HepG2 (cell line): ENCODE data around the gene HAS3. TPM values are rescaled to one million over a fixed set of nuclear protein-coding genes. Genes with fewer than 3 reads are reported as not detected.

Experiments
- FOXA3 ChIP-seq: IDR thresholded peaks from 2 replicates; pipeline ENCODE4 v1.6.1; 2016; ENCODE audit warnings: missing genetic modification reagents, missing compliant biosample characterization
- FOXM1 ChIP-seq: sonication (generic); formaldehyde crosslinking; IDR thresholded peaks from 2 replicates; pipeline ENCODE4 v1.5.0; 2020; ENCODE audit warnings: missing genetic modification reagents
- FOXO1 ChIP-seq: sonication (generic); formaldehyde crosslinking; IDR thresholded peaks from 2 replicates; pipeline ENCODE4 v1.4.0; 2020; ENCODE audit warnings: missing genetic modification reagents
- HMG20A ChIP-seq: IDR thresholded peaks from 2 replicates; pipeline ENCODE4 v1.6.1; 2016; ENCODE audit warnings: borderline replicate concordance
- HOXD1 ChIP-seq: sonication (generic); formaldehyde crosslinking; IDR thresholded peaks from 2 replicates; pipeline ENCODE4 v1.5.0; 2020; ENCODE audit warnings: missing genetic modification reagents
- KDM5A ChIP-seq: fragments of 200-600 bp; sonication (generic); IDR thresholded peaks from 2 replicates; pipeline ENCODE4 v1.7.0; 2018; ENCODE audit warnings: antibody characterized with exemption, mild to moderate bottlenecking, low read length, borderline replicate concordance
- MEIS1 ChIP-seq: sonication (generic); formaldehyde crosslinking; IDR thresholded peaks from 2 replicates; pipeline ENCODE4 v1.9.0; 2021; ENCODE audit warnings: mild to moderate bottlenecking, missing genetic modification reagents, moderate library complexity, borderline replicate concordance
- MTA1 ChIP-seq: sonication (generic); formaldehyde crosslinking; IDR thresholded peaks from 2 replicates; pipeline ENCODE4 v1.4.0; 2020; ENCODE audit warnings: missing genetic modification reagents, mild to moderate bottlenecking, borderline replicate concordance
- POLR2A ChIP-seq, 2 experiments: IDR thresholded peaks; 2 replicates each; pipeline ENCODE4 v1.6.1; 2011; ENCODE audit warnings: low read depth in 2 of 2, low read length in 2 of 2, mild to moderate bottlenecking in 1 of 2, moderate library complexity in 1 of 2; ENCODE audit not compliant: insufficient read depth in 1 of 2
- SAFB2 ChIP-seq: sonication (generic); formaldehyde crosslinking; IDR thresholded peaks from 2 replicates; pipeline ENCODE4 v1.5.1; 2020; ENCODE audit warnings: missing genetic modification reagents, low read depth, mild to moderate bottlenecking, borderline replicate concordance
- SALL2 ChIP-seq: sonication (generic); formaldehyde crosslinking; IDR thresholded peaks from 2 replicates; pipeline ENCODE4 v1.8.1; 2023; ENCODE audit warnings: mild to moderate bottlenecking, missing genetic modification reagents, inconsistent platforms
- SAP130 ChIP-seq: IDR thresholded peaks from 2 replicates; pipeline ENCODE4 v1.6.1; 2016; ENCODE audit warnings: low read depth
- ZKSCAN5 ChIP-seq: sonication (generic); formaldehyde crosslinking; IDR thresholded peaks from 2 replicates; pipeline ENCODE4 v1.5.1; 2020; ENCODE audit warnings: mild to moderate bottlenecking, missing genetic modification reagents
- ZNF34 ChIP-seq: sonication (generic); formaldehyde crosslinking; IDR thresholded peaks from 2 replicates; pipeline ENCODE4 v1.4.0; 2020; ENCODE audit warnings: mild to moderate bottlenecking, missing genetic modification reagents, borderline replicate concordance
- ZNF510 ChIP-seq: sonication (generic); formaldehyde crosslinking; IDR thresholded peaks from 2 replicates; pipeline ENCODE4 v1.4.0; 2020; ENCODE audit warnings: low read depth, mild to moderate bottlenecking, missing genetic modification reagents
- ZNF790 ChIP-seq: sonication (generic); formaldehyde crosslinking; IDR thresholded peaks from 2 replicates; pipeline ENCODE4 v1.8.0; 2022; ENCODE audit warnings: missing genetic modification reagents, mild to moderate bottlenecking, borderline replicate concordance
- ZSCAN22 ChIP-seq: sonication (generic); formaldehyde crosslinking; IDR thresholded peaks from 2 replicates; pipeline ENCODE4 v1.4.0; 2020; ENCODE audit warnings: mild to moderate bottlenecking, missing genetic modification reagents
- polyA plus RNA-seq, 8 experiments: library from polyadenylated mRNA; depleted of rRNA in 3 of 8; stranded (reverse) in 7 of 8; unstranded in 1 of 8; fragments of >200 nt; fragmentation: Illumina TruSeq in 4 of 8; extraction: Trizol in 4 of 8; gene quantifications; 2 replicates each; pipeline versions ENCODE4 v1.2.1 to v1.2.3, GENCODE V29; 2011 to 2016; ENCODE audit warnings: low read depth in 4 of 8, missing spikeins in 1 of 8, mixed read lengths in 1 of 8; ENCODE audit not compliant: insufficient read depth in 1 of 8
- total RNA-seq, 5 experiments: library from RNA; depleted of rRNA; stranded (reverse); fragments of >200 nt; fragmentation: Illumina TruSeq; extraction: Trizol; gene quantifications; 2 replicates each; pipeline ENCODE4 v1.2.3, GENCODE V29; 2016; ENCODE audit warnings: low read depth in 1 of 5
- TF ChIP-seq, protein P1 (sequence below): sonication (generic); formaldehyde crosslinking; IDR thresholded peaks from 2 replicates; pipeline ENCODE4 v1.5.0; 2020; ENCODE audit warnings: missing genetic modification reagents, mild to moderate bottlenecking, borderline replicate concordance
- TF ChIP-seq, protein P2 (sequence below): IDR thresholded peaks from 2 replicates; pipeline ENCODE4 v1.6.1; 2012; ENCODE audit warnings: inconsistent platforms
- TF ChIP-seq, protein P3 (sequence below): sonication (generic); formaldehyde crosslinking; IDR thresholded peaks from 2 replicates; pipeline ENCODE4 v1.5.0; 2020; ENCODE audit warnings: missing genetic modification reagents
- TF ChIP-seq, protein P4 (sequence below): sonication (generic); formaldehyde crosslinking; IDR thresholded peaks from 2 replicates; pipeline ENCODE4 v1.4.0; 2020; ENCODE audit warnings: low read depth, mild to moderate bottlenecking, missing genetic modification reagents

The HAS3 gene
- total and polyA plus RNA-seq, 2 of the 13 experiments (the other 11 are each of a cell fraction or from before 2014, with no cell fraction given): 0.04 to 0.30 TPM

DNA sequence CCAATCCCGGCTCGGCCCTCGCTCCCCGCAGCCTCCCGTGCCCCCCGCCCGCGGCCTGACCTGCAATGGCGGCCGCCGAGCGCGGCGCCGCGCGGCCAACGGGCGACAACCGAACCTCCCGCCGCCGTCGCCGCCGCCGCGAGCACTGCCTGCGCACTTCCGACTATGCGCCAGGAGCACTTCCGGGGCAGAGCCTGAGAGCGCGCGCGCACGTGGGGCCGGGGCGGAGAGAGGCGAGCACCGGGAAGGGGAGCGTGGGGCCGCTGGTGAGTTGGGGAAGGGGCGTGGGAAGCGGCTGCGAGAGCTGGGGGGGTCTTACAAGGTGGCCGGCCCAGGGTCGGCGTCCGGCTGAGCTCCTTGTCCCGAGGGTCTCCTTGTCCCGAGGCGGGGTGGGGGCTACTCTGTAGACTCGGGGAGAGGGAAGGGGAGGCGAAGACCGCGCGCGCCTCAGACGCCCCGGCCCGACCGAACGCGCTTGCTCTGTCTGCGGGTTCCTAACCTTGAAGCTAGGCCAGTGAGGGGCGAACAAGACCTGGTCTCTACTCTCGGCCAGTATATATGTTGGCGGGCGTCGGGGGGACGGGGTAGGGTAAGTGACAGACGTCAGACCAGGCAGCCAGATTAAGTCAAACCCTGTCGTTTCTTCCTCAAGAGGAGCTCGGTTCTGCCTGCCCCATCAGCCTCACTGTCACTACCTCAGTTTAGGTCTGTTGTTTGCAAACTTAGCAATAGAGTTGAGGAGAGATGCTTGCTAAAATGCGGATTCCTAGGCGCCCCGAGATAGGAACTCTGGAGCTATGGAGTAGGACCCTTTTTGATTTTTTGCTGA lies 27.2 kb downstream of the HAS3 start, which contains the start of the genes CHTF8 and UTP4 (continued):
- 0 out of 2 replicates have a peak, but pooled peaks have one; percentile 15 for TF ChIP-seq ZKSCAN5 (CRISPR knock-in tag)
- TF ChIP-seq MTA1 (CRISPR knock-in tag): peak; percentile 68; the same call in 1 of the 2 replicates
- peak; percentile 34 for TF ChIP-seq SAFB2
- TF ChIP-seq FOXA3 (CRISPR knock-in tag): peak; percentile 30; the same call in 1 of the 2 replicates
- peak; percentile 83 for TF ChIP-seq KDM5A
- 0 out of 2 replicates have a peak, but pooled peaks have one; percentile 39 for TF ChIP-seq ZNF790
- TF ChIP-seq, protein P1, sequence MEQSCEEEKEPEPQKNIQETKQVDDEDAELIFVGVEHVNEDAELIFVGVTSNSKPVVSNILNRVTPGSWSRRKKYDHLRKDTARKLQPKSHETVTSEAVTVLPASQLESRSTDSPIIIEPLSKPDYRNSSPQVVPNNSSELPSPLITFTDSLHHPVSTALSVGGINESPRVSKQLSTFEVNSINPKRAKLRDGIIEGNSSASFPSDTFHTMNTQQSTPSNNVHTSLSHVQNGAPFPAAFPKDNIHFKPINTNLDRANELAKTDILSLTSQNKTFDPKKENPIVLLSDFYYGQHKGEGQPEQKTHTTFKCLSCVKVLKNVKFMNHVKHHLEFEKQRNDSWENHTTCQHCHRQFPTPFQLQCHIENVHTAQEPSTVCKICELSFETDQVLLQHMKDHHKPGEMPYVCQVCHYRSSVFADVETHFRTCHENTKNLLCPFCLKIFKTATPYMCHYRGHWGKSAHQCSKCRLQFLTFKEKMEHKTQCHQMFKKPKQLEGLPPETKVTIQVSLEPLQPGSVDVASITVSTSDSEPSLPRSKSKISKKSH: peak; percentile 33; the same call in 1 of the 2 replicates
- TF ChIP-seq FOXO1 (CRISPR knock-in tag): peak; percentile 54
- 0 out of 2 replicates have a peak, but pooled peaks have one; percentile 20 for TF ChIP-seq ZSCAN22 (CRISPR knock-in tag)
- TF ChIP-seq, protein P2, sequence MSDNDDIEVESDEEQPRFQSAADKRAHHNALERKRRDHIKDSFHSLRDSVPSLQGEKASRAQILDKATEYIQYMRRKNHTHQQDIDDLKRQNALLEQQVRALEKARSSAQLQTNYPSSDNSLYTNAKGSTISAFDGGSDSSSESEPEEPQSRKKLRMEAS: peak; percentile 98
- TF ChIP-seq MEIS1 (CRISPR knock-in tag): 0 out of 2 replicates have a peak, but pooled peaks have one; percentile 59
- peak; percentile 72; the same call in 1 of the 2 replicates for TF ChIP-seq ZNF510 (CRISPR knock-in tag)
- TF ChIP-seq FOXM1: no peak
- no peak for TF ChIP-seq HMG20A (CRISPR knock-in tag)
- no peak for TF ChIP-seq HOXD1
- TF ChIP-seq, protein P3, sequence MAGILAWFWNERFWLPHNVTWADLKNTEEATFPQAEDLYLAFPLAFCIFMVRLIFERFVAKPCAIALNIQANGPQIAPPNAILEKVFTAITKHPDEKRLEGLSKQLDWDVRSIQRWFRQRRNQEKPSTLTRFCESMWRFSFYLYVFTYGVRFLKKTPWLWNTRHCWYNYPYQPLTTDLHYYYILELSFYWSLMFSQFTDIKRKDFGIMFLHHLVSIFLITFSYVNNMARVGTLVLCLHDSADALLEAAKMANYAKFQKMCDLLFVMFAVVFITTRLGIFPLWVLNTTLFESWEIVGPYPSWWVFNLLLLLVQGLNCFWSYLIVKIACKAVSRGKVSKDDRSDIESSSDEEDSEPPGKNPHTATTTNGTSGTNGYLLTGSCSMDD: no peak
- TF ChIP-seq SALL2 (CRISPR knock-in tag): peak; percentile 93
- TF ChIP-seq ZNF34 (CRISPR knock-in tag): peak; percentile 97
- peak in 1 of 2 experiments; percentile 94; a peak in 3 of 4 replicates for TF ChIP-seq POLR2A (IDR thresholded peaks at IDR 0.05; ENCODE audit: insufficient read depth in 1 of 2, low read depth in 2 of 2, low read length in 2 of 2)
- TF ChIP-seq, protein P4, sequence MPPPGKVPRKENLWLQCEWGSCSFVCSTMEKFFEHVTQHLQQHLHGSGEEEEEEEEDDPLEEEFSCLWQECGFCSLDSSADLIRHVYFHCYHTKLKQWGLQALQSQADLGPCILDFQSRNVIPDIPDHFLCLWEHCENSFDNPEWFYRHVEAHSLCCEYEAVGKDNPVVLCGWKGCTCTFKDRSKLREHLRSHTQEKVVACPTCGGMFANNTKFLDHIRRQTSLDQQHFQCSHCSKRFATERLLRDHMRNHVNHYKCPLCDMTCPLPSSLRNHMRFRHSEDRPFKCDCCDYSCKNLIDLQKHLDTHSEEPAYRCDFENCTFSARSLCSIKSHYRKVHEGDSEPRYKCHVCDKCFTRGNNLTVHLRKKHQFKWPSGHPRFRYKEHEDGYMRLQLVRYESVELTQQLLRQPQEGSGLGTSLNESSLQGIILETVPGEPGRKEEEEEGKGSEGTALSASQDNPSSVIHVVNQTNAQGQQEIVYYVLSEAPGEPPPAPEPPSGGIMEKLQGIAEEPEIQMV (CRISPR knock-in tag): peak; percentile 86; the same call in 1 of the 2 replicates
- peak; percentile 97 for TF ChIP-seq SAP130 (CRISPR knock-in tag)
